ENCODE data around the gene PODNL1.

GRCh38 chr19:13951799-13952153 is 13.6 kb upstream of the PODNL1 start:
- TF ChIP-seq SP1 (IDR thresholded peaks at IDR 0.05) (no peak), SP1 (CRISPR knock-in tag; IDR thresholded peaks at IDR 0.05) (no peak), ARNT (IDR thresholded peaks at IDR 0.05) (no peak)
